AG09309 (cell line): ENCODE data around the gene BMAL1.

Source experiments
- DNase-seq: peaks from one replicate; pipeline ENCODE4 v3.0.0-alpha.2; 2010; ENCODE audit warnings: low read depth
- H3K4me3 ChIP-seq: 2 replicates; pipeline ENCODE4 v1.5.1; 2011; ENCODE audit warnings: mild to moderate bottlenecking, low read depth, low read length, moderate library complexity; ENCODE audit not compliant: control insufficient read depth
- TF ChIP-seq, protein P1 (sequence below): IDR thresholded peaks from 2 replicates; pipeline ENCODE4 v1.5.1; 2011; ENCODE audit warnings: mild to moderate bottlenecking, low read depth, low read length, inconsistent platforms; ENCODE audit not compliant: insufficient read depth, control insufficient read depth; ENCODE audit errors: missing control alignments

The BMAL1 gene

DNA sequence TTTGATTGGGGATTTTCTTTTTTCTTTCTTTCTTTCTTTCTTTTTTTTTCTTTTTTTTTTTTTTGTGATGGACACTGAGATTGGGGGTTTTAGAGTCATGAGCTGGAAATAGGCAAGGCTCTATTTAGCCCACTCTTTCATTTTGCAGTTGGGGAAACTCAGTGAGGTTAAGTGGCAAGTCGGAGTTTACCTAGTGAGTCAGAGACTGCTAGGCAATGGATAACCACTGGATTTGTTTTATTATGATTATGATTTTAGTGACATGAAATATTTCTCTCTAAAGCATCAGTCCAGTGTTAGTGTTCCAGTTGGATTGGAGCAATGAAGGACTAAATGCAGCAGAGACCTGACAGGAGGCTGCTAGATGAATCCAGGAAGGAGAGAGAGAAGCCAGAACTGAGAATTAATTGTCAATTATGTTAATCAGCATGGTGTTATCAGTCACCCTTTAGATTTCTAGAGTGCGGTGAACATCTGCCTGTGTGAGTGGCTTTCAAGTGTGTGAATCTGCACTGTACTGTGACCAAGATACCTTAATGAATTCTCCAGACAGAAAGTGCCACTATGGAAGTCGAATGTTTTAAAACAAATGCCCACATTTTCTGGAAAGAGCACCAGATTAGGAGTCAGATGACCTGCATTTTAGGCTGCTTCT, 10.9 kb downstream of the BMAL1 start:
- TF ChIP-seq, protein P1, sequence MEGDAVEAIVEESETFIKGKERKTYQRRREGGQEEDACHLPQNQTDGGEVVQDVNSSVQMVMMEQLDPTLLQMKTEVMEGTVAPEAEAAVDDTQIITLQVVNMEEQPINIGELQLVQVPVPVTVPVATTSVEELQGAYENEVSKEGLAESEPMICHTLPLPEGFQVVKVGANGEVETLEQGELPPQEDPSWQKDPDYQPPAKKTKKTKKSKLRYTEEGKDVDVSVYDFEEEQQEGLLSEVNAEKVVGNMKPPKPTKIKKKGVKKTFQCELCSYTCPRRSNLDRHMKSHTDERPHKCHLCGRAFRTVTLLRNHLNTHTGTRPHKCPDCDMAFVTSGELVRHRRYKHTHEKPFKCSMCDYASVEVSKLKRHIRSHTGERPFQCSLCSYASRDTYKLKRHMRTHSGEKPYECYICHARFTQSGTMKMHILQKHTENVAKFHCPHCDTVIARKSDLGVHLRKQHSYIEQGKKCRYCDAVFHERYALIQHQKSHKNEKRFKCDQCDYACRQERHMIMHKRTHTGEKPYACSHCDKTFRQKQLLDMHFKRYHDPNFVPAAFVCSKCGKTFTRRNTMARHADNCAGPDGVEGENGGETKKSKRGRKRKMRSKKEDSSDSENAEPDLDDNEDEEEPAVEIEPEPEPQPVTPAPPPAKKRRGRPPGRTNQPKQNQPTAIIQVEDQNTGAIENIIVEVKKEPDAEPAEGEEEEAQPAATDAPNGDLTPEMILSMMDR, result no peak
- no peak overlapping the region for H3K4me3 ChIP-seq
- DNase-seq, result no peak

DNA sequence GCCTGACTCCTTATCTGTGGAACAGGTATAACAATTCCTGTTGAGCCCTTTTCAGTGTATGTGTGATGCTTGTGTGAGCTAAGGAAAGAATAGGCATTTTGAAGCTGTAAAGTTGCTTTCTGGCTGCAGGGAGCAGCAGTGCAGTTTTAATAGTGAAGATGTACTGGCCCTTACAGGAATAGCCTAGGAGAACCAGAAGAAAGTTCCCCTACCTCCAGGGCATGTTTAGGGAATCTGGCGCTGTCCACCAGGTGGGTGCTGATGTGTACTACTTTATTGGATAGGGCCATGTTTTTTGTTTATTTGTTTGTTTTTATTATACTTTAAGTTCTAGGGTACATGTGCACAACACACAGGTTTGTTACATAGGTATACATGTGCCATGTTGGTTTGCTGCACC, 11.5 kb downstream of the BMAL1 start:
- no peak for DNase-seq
- no peak overlapping the region for H3K4me3 ChIP-seq
- TF ChIP-seq, protein P1, result no peak

DNA sequence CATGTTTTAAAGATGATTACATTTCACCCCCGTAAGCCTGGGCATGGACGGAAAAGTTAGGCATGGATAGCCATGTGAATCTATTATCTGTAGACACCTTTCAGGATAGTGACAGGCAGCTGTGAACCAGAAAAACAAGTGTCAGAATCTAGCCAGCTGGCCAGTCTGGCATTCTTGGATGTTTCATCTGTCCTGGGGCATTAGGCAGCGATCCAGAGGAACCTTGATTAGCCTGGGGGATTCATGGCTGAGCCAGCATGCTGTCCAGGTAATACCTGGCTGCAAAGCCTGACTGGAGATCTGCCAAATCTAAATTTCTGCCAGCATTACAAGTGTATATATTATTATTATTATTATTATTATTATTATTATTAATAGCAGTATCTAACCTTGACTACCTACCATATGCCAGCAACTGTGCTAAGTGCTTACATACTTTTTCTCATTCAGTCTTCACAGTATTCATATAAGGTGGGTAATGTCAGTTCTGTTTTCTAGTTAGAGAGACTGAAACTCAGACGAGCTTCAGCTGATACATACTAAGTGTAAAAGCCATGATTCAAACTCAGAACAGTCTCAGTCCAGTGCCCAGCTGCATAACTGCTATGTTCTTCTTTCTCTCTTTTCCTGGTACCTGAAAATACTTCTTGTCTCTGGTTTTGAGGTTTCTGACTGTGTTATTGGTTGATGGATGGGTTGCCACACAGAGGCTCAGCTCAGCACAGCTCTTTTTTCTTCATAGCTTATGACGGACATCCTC, 12.8 kb downstream of the BMAL1 start:
- H3K4me3 ChIP-seq, result no peak overlapping the region
- TF ChIP-seq, protein P1, result no peak
- DNase-seq, result no peak

DNA sequence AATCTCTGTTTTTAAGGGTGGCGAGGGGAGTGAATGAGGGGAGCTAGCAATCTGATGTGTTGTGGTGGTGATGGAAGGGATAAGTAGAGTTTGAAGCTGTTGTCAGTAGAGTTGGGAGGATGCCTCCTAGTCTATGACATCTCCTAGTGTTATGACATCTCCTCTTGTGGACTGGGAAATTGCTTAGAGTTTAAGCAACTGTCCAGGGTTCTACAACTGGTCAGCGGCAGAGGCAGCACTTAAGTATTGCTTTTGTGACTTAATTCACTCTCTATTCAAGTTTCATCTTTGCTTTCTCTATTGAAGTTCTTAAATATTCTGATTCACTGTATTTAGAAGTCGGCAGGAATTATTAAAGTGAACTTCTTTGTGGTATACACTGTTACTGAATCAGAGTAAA, 13.8 kb downstream of the BMAL1 start:
- H3K4me3 ChIP-seq, result no peak overlapping the region
- DNase-seq, result no peak
- TF ChIP-seq, protein P1, result no peak

DNA sequence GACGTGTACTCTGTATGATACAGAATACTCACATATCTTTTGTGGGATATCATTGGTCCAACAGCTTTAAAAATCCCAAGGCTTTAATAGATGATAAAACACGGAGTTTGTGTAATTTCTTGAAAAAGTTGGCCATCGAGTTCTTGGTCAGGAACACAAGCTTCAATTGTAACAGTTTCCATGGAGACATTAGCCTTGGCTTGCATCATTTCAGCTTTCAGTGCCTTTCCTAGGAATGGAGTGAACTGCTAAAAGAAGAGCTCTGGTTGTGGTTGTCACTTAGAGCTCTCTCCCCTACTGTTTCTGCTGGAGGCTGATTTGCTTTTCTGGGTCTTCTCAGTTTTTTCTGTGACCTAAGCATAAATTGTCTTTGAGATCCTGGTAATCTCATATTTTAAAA, 14.2 kb downstream of the BMAL1 start:
- H3K4me3 ChIP-seq, result no peak overlapping the region
- DNase-seq, result no peak
- TF ChIP-seq, protein P1, result no peak

DNA sequence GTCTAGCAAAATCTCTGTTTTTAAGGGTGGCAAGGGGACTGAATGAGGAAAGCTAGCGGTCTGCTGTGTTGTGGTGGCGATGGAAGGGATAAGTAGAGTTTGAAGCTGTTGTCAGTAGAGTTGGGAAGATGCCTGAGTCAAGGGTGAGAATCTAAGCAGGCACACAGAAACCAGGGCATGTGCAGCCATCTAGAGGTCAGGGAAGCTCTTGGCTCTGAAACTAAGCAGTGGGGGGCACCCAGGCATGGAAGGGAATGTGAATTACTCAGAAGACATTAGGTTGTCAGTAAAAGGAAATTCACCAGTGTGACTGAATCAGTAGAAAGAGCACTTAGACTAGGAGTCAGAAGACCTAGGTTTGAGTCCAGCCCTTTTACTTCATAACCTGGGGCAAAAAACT, 15.4 kb downstream of the BMAL1 start:
- TF ChIP-seq, protein P1, result no peak
- no peak overlapping the region for H3K4me3 ChIP-seq
- no peak for DNase-seq
